ENCODE measurements around the gene CLDN10.

CLDN10 gene

GRCh38 chr13:95603887-95604555, 51.5 kb downstream of the CLDN10 start:
- Histone ChIP-seq H2AFZ (ENCODE audit: low read depth) (no peak overlapping the region), H3K79me2 (ENCODE audit: insufficient read depth, low read depth) (no peaks in the 10 kb centered on the region), H3K4me2 (no peak overlapping the region), H4K20me1 (ENCODE audit: insufficient read depth) (no peaks in the 10 kb centered on the region), H3K27me3 (ENCODE audit: insufficient read depth, low read depth) (no peaks in the 10 kb centered on the region), H3K4me3 (IDR thresholded peaks at IDR 0.05; ENCODE audit: insufficient read depth, low read depth, low read length) (no peak overlapping the region), H3K9ac (no peak overlapping the region), H3K36me3 (ENCODE audit: insufficient read depth) (no peaks in the 10 kb centered on the region), H3K4me1 (ENCODE audit: low read depth, poor library complexity, severe bottlenecking) (peaks cover 34% of the 10 kb centered on the region), H3K27ac (no peak overlapping the region)
- TF ChIP-seq CTCF (conservative IDR thresholded peaks at IDR 0.05; ENCODE audit: low read depth, low read length): no peak

DNA sequence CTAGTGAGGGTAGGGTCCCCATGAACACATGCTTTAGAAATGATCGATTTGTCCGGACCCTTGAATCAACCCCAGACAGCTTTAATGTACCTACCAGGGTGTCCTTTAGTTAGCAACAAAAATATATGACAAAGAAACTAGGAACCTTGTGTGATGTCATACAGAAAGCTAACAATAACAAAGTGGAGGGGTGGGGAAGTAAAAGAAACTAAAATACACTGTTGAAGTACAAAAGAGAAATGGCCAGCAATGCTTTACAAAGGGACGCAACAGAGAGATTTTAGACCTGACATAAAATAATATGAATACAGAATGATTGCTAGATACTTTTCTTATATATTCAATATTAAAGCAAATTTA, 52.0 kb downstream of the CLDN10 start:
- H3K79me2 ChIP-seq (ENCODE audit: insufficient read depth, low read depth): no peaks in the 10 kb centered on the region
- no peak overlapping the region for H3K27ac ChIP-seq
- H3K4me1 ChIP-seq (ENCODE audit: low read depth, poor library complexity, severe bottlenecking): peaks cover 39% of the 10 kb centered on the region
- no peak for TF ChIP-seq CTCF (conservative IDR thresholded peaks at IDR 0.05; ENCODE audit: low read depth, low read length)
- no peaks in the 10 kb centered on the region for H3K27me3 ChIP-seq (ENCODE audit: insufficient read depth, low read depth)
- no peaks in the 10 kb centered on the region for H4K20me1 ChIP-seq (ENCODE audit: insufficient read depth)
- no peaks in the 10 kb centered on the region for H3K36me3 ChIP-seq (ENCODE audit: insufficient read depth)
- no peak overlapping the region for H2AFZ ChIP-seq (ENCODE audit: low read depth)
- H3K9ac ChIP-seq: no peak overlapping the region
- no peak overlapping the region for H3K4me2 ChIP-seq
- H3K4me3 ChIP-seq (IDR thresholded peaks at IDR 0.05; ENCODE audit: insufficient read depth, low read depth, low read length): no peak overlapping the region

DNA sequence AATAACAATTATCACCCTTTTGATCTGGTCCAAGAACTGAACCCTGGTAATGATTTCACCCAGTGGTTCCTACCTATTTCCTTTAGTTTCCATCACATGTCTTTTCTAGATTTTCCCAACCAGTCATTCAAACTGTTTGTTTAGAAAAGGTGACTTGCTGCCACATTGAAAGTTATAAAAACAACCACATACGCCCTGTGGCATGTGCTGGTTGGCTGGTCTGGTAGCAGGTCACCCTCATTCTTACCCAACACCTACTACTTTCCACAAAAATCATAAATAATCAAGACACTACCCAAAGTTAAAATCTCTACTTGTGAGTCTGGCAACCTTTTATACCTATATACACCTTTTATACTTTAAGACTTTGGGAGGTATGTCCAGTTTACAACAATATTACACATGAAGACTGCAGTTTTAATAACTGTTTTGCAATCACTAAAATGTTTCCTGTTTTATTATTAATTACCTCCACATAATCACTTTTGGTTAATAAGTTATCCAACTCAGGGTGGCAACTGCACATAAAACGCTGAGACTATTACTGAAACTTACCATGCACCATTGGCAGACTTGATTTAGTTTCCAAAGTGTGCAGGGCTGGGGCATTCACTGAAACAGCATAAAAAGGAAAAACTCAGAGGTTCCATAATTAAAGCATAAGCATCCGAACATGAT, 53.1 kb downstream of the CLDN10 start:
- H3K4me2 ChIP-seq: no peak overlapping the region
- H3K27me3 ChIP-seq (ENCODE audit: insufficient read depth, low read depth): no peaks in the 10 kb centered on the region
- no peaks in the 10 kb centered on the region for H4K20me1 ChIP-seq (ENCODE audit: insufficient read depth)
- H3K79me2 ChIP-seq (ENCODE audit: insufficient read depth, low read depth): no peaks in the 10 kb centered on the region
- TF ChIP-seq CTCF (conservative IDR thresholded peaks at IDR 0.05; ENCODE audit: low read depth, low read length): no peak
- H3K36me3 ChIP-seq (ENCODE audit: insufficient read depth): no peaks in the 10 kb centered on the region
- H2AFZ ChIP-seq (ENCODE audit: low read depth): no peak overlapping the region
- H3K4me1 ChIP-seq (ENCODE audit: low read depth, poor library complexity, severe bottlenecking): peaks cover 49% of the 10 kb centered on the region
- no peak overlapping the region for H3K27ac ChIP-seq
- no peak overlapping the region for H3K9ac ChIP-seq
- no peak overlapping the region for H3K4me3 ChIP-seq (IDR thresholded peaks at IDR 0.05; ENCODE audit: insufficient read depth, low read depth, low read length)

- no peak overlapping the region for H3K4me3 ChIP-seq (IDR thresholded peaks at IDR 0.05; ENCODE audit: insufficient read depth, low read depth, low read length)
- H2AFZ ChIP-seq (ENCODE audit: low read depth): no peak overlapping the region
- H4K20me1 ChIP-seq (ENCODE audit: insufficient read depth): no peaks in the 10 kb centered on the region
- no peaks in the 10 kb centered on the region for H3K36me3 ChIP-seq (ENCODE audit: insufficient read depth)
- no peak for TF ChIP-seq CTCF (conservative IDR thresholded peaks at IDR 0.05; ENCODE audit: low read depth, low read length)
- peak overlapping the region; percentile 93; the same call in 1 of the 2 replicates for H3K27ac ChIP-seq
- no peaks in the 10 kb centered on the region for H3K27me3 ChIP-seq (ENCODE audit: insufficient read depth, low read depth)
- peaks cover 55% of the 10 kb centered on the region for H3K4me1 ChIP-seq (ENCODE audit: low read depth, poor library complexity, severe bottlenecking)
- no peak overlapping the region for H3K9ac ChIP-seq
- H3K79me2 ChIP-seq (ENCODE audit: insufficient read depth, low read depth): no peaks in the 10 kb centered on the region
- peak overlapping the region; percentile 66; the same call in 1 of the 2 replicates for H3K4me2 ChIP-seq
Observed at GRCh38 chr13:95607366-95607765, 54.8 kb downstream of the CLDN10 start.
